HG03159 (cell line): ENCODE results near the gene PLEKHG2.
"Not testable (repeated sequence)": the region's sequence is repeated elsewhere in the genome, so short reads cannot be mapped to it uniquely, and the experiment has no call there.

Experiments
- ATAC-seq: cut with Tn5 transposase; IDR thresholded peaks from one replicate; pipeline ENCODE4 v1.9.1; 2021; ENCODE audit warnings: mild to moderate bottlenecking, moderate library complexity; ENCODE audit not compliant: unreplicated experiment

Gene PLEKHG2

GRCh38 chr19:39412100-39412866 is at the start of gene PLEKHG2:
TSS of gene PLEKHG2 (plus strand) at chr19:39412669. CDS start at chr19:39414087, 1,418 bp downstream.
- ATAC-seq: peak; percentile 55

- no peak for ATAC-seq
These were observed 49.5 kb upstream of the PLEKHG2 start for GRCh38 chr19:39362682-39363657.

DNA sequence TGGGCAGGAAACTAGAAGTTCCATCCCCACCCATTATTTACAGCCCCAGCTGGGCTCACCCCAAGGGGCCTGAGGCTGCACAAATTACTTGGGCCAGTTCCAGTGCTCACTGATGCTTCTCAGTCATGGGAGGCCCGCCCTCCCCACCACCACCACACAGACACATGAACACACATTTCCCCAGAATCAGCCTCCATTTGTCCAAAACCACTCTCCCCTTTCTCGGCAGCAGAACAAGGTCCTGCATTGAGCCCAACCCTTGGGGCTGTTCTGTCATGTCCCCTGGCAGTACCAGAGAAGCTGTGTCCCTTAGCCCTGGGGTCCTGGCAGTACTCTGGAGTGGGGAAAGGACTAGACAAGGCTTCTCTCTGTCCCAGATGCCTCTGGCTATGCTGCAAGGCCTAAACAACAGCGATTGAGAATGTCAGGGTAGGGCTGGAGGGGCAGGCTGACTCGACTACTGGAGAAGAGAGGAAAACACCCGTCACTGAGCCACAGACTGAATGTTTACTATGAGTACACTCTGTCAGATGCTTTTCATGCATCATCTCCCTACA is 48.5 kb upstream of the PLEKHG2 start:
- ATAC-seq: no peak

- ATAC-seq: no peak
These were observed 46.9 kb upstream of the PLEKHG2 start for GRCh38 chr19:39365531-39365930.

- no peak for ATAC-seq
These were observed 43.3 kb upstream of the PLEKHG2 start for GRCh38 chr19:39369200-39369599.

- no peak for ATAC-seq
These were observed 41.7 kb upstream of the PLEKHG2 start for GRCh38 chr19:39370735-39371134.

DNA sequence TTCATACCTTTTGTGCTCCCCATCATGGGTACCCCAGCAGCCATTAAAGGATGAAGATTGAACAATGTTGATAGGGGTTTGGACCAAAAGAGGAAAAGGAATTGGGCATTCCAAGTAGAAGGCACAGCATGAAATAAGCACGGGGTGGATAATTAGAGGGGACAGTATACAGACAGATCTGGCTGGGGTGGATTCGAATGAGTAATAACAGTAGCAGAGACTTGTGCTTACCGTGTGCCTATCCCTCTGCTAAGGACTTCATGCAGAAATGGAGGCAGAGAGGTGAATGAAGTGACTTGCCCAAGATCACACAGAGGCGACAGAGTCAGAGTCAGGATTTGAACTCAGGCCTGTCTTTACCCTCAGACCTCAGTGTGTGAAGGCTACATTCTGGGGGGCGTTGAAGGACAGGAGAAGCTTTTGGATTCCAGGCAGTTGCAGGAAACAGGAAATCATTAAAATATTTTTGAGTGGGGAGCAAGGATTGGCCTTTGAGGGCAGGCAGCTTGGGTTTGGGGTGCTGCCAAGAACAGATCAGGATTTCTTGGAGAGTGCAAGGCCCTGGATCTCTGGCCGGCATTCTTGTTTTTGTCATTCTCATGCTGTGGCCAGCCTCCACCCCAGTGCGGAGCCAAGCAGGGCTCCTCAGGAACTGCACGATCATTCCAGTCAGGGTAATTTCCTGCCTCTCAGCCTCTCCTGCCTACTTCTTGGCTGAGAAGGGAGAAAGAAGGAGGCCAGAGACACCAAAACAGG is 40.2 kb upstream of the PLEKHG2 start:
- no peak for ATAC-seq

GRCh38 chr19:39372941-39373340 is 39.5 kb upstream of the PLEKHG2 start:
- ATAC-seq: no peak

DNA sequence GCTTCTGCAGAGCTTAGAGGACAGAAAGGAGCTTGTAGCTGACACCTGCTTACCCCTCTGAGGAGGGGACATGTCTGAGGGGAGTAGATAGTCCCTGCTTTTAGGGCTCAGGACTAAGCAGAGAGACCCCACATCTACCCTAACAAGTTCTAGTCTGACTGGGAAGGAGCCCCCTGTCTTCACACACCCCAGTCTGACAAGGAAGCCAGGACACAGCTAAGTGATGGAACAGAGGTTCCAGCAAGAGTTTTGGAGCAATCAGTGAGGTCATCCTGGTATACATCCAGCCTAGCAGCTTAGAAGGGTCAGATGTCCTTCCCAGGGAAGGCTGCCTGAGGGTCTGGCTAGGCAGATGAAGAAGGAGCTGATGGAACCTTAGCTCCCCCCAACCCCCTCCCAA is 36.5 kb upstream of the PLEKHG2 start:
- ATAC-seq: no peak

- no peak for ATAC-seq
These were observed 34.8 kb upstream of the PLEKHG2 start for GRCh38 chr19:39377373-39378362.

DNA sequence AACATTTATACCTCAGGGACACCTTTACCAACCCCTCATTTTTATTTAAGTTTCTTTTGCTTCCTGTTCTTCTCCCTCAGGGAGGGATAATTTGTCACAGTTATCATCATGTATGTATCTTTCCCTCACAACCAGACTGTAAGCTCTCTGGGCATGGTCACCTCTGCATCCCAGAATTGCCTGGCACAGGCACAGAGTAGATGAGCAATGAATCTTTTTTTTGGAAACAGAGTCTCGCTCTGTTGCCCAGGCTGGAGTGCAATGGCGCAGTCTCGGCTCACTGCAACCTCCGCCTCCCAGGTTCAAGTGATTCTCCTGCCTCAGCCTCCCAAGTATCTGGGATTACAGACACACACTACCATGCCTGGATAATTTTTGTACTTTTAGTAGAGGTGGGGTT is 33.1 kb upstream of the PLEKHG2 start:
- ATAC-seq: not testable (repeated sequence)

GRCh38 chr19:39379865-39380396 is 32.5 kb upstream of the PLEKHG2 start:
- ATAC-seq: no peak

DNA sequence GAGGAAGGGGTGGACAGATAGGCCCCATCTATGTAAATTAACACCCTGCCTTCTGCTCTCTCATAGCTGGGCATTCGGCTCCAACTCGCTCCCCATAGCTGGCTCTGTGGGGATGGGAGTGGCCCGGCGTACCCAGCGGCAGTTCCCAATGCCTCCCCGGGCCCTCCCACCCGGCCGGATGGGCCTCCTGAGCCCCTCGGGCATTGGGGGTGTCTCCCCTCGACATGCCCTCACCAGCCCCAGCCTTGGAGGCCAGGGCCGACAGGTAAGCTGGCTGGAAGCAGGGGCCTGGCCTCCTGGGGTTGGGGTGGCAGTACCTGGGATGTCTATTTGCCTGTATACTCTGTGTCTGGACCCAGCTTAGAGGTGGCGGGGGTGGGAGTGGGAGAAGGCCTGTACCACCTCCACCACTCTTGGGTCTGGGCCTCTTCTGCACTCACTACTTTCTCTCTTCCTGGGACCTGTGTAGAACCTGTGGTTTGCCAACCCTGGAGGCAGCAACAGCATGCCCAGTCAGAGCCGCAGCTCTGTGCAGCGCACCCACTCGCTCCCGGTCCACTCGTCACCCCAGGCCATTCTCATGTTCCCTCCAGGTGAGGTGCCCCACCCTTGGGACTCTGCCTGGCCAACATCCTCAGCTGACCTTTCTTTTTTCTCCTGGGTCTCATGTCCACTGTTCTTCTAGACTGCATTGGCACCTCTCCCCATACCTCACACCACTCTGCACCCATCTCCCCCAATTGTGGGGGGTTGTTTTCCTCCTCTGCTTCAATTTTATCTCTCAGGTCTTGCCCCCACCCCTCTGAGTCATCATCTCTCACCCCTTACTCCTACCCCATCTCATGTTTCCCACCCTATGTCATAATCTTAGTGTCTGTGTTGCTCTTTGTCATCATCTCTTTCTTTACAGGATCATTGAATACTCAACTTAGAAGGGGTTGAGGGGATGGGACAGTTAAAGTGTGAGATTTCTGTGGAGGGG is 31.7 kb upstream of the PLEKHG2 start:
- ATAC-seq: no peak

GRCh38 chr19:39381910-39382611 is 30.4 kb upstream of the PLEKHG2 start:
- ATAC-seq: no peak

DNA sequence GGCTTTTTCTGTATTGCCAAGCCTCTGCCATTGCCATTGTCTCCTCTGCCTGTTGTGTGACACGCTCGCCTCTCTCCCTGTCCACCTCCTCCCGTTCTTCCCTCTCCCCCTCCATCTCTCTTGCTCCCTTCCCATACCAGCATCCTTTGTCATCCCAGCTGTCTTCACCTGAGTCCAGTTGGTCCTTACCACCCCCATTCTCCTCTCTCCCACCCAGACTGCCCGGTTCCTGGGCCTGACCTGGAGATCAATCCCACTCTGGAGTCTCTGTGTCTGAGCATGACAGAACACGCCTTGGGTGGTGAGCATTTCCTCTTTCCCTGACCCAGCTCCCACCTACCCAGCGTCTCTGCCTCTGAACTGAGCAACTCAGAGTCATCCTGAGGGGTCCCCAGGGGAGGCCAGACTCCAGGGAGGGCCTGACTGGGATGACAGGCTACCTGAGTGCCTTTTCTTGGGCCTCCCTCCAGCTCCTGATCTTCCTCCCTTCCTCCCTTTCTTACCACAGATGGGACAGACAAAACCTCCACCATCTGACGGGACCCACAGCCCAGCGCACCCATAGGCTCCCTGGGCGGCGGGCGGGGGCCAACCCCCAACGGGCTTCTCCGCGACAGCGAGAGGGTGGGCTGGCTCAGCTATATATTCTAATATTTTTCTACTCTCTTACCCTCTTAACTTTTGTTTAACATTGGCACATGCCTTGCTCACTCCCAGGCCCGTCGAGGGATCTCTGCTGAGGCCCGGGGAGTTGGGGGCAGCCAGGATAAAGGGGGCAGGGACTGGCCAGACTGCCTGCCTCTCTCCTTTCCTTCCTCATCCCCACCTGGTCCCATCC is 29.3 kb upstream of the PLEKHG2 start:
- no peak for ATAC-seq

- no peak for ATAC-seq
These were observed 27.5 kb upstream of the PLEKHG2 start for GRCh38 chr19:39384839-39385568.
